GM21390 (cell line): ENCODE data around the gene NEK5.

Experiments used
- ATAC-seq: cut with Tn5 transposase; IDR thresholded peaks from one replicate; pipeline ENCODE4 v1.9.1; 2021; ENCODE audit not compliant: unreplicated experiment

NEK5 gene

GRCh38 chr13:51993713-51994112, 135.2 kb downstream of the NEK5 start:
- ATAC-seq, result no peak

- ATAC-seq, result no peak
These were observed 139.8 kb downstream of the NEK5 start for GRCh38 chr13:51988988-51989618.
